OCI-LY3 (cell line): Measurements from ENCODE around the gene STARD13.

Experiments used
- EZH2phosphoT487 ChIP-seq: fragments of 200-600 bp; shearing (Covaris generic); IDR thresholded peaks from 2 replicates; pipeline ENCODE4 v1.6.1; 2018; ENCODE audit warnings: antibody characterized with exemption, mixed run types, low read depth
- TF ChIP-seq, protein P1 (sequence below): fragments of 200-600, 300-600 bp; sonication (generic); IDR thresholded peaks from 2 replicates; pipeline ENCODE4 v1.5.1; 2014; ENCODE audit warnings: antibody characterized with exemption, low read length, low read depth

DNA sequence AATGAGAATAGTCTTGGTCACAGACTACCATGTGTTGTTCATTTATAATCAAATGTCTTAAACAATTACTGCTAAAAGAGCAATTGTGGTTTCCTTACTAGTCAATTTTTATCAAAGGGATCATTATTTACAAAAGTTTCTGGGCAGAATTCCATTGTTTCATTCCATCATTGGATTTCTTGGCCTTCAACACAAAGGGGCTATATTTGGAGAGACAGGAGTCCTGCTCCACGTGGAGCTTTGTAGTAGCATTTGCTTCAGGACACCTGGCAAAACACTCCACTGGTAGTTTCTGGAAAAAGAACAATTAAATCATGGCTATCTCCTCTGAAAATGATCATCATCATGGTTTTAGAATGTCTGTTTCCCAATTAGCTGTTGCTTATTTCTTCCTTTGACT is 22.3 kb upstream of the STARD13 start:
- TF ChIP-seq, protein P1, sequence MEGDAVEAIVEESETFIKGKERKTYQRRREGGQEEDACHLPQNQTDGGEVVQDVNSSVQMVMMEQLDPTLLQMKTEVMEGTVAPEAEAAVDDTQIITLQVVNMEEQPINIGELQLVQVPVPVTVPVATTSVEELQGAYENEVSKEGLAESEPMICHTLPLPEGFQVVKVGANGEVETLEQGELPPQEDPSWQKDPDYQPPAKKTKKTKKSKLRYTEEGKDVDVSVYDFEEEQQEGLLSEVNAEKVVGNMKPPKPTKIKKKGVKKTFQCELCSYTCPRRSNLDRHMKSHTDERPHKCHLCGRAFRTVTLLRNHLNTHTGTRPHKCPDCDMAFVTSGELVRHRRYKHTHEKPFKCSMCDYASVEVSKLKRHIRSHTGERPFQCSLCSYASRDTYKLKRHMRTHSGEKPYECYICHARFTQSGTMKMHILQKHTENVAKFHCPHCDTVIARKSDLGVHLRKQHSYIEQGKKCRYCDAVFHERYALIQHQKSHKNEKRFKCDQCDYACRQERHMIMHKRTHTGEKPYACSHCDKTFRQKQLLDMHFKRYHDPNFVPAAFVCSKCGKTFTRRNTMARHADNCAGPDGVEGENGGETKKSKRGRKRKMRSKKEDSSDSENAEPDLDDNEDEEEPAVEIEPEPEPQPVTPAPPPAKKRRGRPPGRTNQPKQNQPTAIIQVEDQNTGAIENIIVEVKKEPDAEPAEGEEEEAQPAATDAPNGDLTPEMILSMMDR = no peak
- no peak for TF ChIP-seq EZH2phosphoT487
